ENCODE results near the gene FCAMR. TPM values are rescaled to one million over a fixed set of nuclear protein-coding genes. Genes with fewer than 3 reads are reported as not detected.
A peak's percentile ranks its signal among the peaks of the same experiment; 100 is the strongest.
"Not testable (repeated sequence)": the region's sequence is repeated elsewhere in the genome, so short reads cannot be mapped to it uniquely, and the experiment has no call there.

The FCAMR gene
- total RNA-seq, 1 experiment from 2014 or later, result not detected

- Histone ChIP-seq H3K79me2 (ENCODE audit: low read length) (no peaks in the 10 kb centered on the region), H3K4me2 (ENCODE audit: low read depth, low read length, poor library complexity, severe bottlenecking) (no peak overlapping the region), H2AFZ (ENCODE audit: low read length) (no peak overlapping the region), H3K9me3 (ENCODE audit: low read length) (no peaks in the 10 kb centered on the region), H3K9me2 (replicated peaks; ENCODE audit: insufficient read depth, low read length) (no peaks in the 10 kb centered on the region), H3K4me3 (ENCODE audit: low read length) (no peak overlapping the region), H3K27ac (ENCODE audit: low read length) (no peak overlapping the region), H3K36me3 (ENCODE audit: insufficient read depth, low read length) (no peaks in the 10 kb centered on the region), H4K20me1 (ENCODE audit: insufficient read depth, low read depth, low read length) (no peaks in the 10 kb centered on the region), H3K9ac (ENCODE audit: low read length) (no peak overlapping the region), H3K27me3 (ENCODE audit: low read length) (no peaks in the 10 kb centered on the region), H3K4me1 (ENCODE audit: low read length) (no peaks in the 10 kb centered on the region)
- DNase-seq, result no peak
Measured at GRCh38 chr1:206930210-206930798, 40.0 kb downstream of the FCAMR start.

DNA sequence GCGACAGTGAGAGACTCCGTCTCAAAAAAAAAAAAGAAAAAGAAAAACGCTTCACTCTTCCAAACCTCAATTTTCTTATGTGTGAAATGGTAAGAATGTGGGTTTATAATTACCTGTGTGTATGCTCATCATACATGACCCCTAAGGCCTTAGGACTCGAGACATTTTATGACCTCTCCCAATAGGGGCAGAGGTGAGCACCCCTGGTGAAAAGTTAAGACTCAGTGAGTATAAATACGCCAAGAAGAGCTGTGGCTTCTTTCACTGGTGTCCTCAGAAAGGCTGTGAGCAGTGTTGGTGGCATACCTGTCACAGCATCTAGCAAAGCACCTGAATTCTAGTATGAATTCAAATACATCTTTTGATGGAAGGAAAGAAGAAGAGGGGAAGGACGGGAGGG lies 40.7 kb downstream of the FCAMR start:
- no peak overlapping the region for H3K9ac ChIP-seq (ENCODE audit: low read length)
- no peak for DNase-seq
- no peaks in the 10 kb centered on the region for H3K9me3 ChIP-seq (ENCODE audit: low read length)
- no peak overlapping the region for H3K27ac ChIP-seq (ENCODE audit: low read length)
- no peaks in the 10 kb centered on the region for H3K9me2 ChIP-seq (replicated peaks; ENCODE audit: insufficient read depth, low read length)
- no peak overlapping the region for H3K4me2 ChIP-seq (ENCODE audit: low read depth, low read length, poor library complexity, severe bottlenecking)
- no peak overlapping the region for H2AFZ ChIP-seq (ENCODE audit: low read length)
- no peaks in the 10 kb centered on the region for H3K27me3 ChIP-seq (ENCODE audit: low read length)
- H3K36me3 ChIP-seq (ENCODE audit: insufficient read depth, low read length), result no peaks in the 10 kb centered on the region
- no peak overlapping the region for H3K4me3 ChIP-seq (ENCODE audit: low read length)
- H3K79me2 ChIP-seq (ENCODE audit: low read length), result no peaks in the 10 kb centered on the region
- H4K20me1 ChIP-seq (ENCODE audit: insufficient read depth, low read depth, low read length), result no peaks in the 10 kb centered on the region
- H3K4me1 ChIP-seq (ENCODE audit: low read length), result no peaks in the 10 kb centered on the region

DNA sequence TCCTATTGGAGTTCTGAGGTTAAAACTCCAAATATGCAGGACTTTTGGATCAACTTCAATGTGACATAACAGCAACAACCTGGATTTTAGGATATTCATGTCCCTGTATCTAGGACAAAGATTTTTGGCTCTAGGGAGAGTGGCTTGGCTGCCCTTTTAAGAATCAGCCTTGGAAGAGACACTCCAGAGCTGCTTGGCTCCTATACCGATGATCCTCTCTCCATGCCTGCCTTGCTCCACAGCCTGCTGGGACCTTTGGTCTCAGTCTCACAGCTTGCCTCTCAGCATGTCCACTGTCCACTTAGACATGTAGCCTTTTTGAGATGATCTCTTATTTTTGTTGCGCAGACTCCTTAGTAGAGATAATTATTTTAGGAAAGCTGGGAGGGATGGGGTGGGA lies 44.0 kb downstream of the FCAMR start:
- no peaks in the 10 kb centered on the region for H3K9me2 ChIP-seq (replicated peaks; ENCODE audit: insufficient read depth, low read length)
- H3K4me1 ChIP-seq (ENCODE audit: low read length), result no peaks in the 10 kb centered on the region
- H3K36me3 ChIP-seq (ENCODE audit: insufficient read depth, low read length), result no peaks in the 10 kb centered on the region
- no peak overlapping the region for H3K4me2 ChIP-seq (ENCODE audit: low read depth, low read length, poor library complexity, severe bottlenecking)
- H3K27ac ChIP-seq (ENCODE audit: low read length), result no peak overlapping the region
- H2AFZ ChIP-seq (ENCODE audit: low read length), result no peak overlapping the region
- no peaks in the 10 kb centered on the region for H3K9me3 ChIP-seq (ENCODE audit: low read length)
- H3K9ac ChIP-seq (ENCODE audit: low read length), result no peak overlapping the region
- H3K4me3 ChIP-seq (ENCODE audit: low read length), result no peak overlapping the region
- no peaks in the 10 kb centered on the region for H4K20me1 ChIP-seq (ENCODE audit: insufficient read depth, low read depth, low read length)
- H3K27me3 ChIP-seq (ENCODE audit: low read length), result no peaks in the 10 kb centered on the region
- DNase-seq, result no peak
- no peaks in the 10 kb centered on the region for H3K79me2 ChIP-seq (ENCODE audit: low read length)

DNA sequence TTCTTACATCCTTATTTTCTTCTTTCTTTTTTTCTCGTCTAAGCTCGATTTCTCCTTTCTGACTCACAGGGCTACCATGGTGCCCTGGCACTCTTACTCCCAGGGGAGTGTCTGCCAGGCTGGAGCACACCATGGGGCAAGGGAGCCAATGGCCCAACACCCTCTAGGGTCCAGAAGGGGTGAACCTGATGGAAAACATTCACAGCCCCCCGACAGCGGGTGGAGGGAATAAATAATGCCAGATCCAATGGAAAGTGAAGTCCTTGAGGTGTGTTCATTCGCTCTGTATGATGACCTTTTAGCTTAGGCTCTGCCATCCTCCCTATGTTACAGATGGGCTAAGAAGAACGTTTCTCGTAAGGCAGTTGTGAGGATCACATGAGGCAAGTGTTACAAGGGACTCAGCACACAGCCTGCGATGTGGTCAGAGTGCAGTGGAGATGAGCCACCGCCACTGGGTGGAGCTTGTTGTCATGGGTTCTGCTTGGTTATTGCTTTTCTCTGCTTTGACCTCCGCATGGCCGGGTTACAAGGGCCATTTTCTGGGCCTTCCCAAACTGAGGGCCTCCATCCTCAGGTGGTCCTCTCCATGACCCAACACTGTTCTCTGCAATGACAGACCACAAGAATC lies 45.0 kb downstream of the FCAMR start:
- no peaks in the 10 kb centered on the region for H3K27me3 ChIP-seq (ENCODE audit: low read length)
- H3K4me3 ChIP-seq (ENCODE audit: low read length), result no peak overlapping the region
- H4K20me1 ChIP-seq (ENCODE audit: insufficient read depth, low read depth, low read length), result no peaks in the 10 kb centered on the region
- H3K4me2 ChIP-seq (ENCODE audit: low read depth, low read length, poor library complexity, severe bottlenecking), result no peak overlapping the region
- H2AFZ ChIP-seq (ENCODE audit: low read length), result no peak overlapping the region
- no peaks in the 10 kb centered on the region for H3K79me2 ChIP-seq (ENCODE audit: low read length)
- no peaks in the 10 kb centered on the region for H3K36me3 ChIP-seq (ENCODE audit: insufficient read depth, low read length)
- H3K9me2 ChIP-seq (replicated peaks; ENCODE audit: insufficient read depth, low read length), result no peaks in the 10 kb centered on the region
- no peak overlapping the region for H3K9ac ChIP-seq (ENCODE audit: low read length)
- H3K9me3 ChIP-seq (ENCODE audit: low read length), result no peaks in the 10 kb centered on the region
- no peak overlapping the region for H3K27ac ChIP-seq (ENCODE audit: low read length)
- H3K4me1 ChIP-seq (ENCODE audit: low read length), result no peaks in the 10 kb centered on the region
- peak; percentile 59 for DNase-seq

- H2AFZ ChIP-seq (ENCODE audit: low read length), result no peak overlapping the region
- no peaks in the 10 kb centered on the region for H3K9me3 ChIP-seq (ENCODE audit: low read length)
- no peaks in the 10 kb centered on the region for H3K4me1 ChIP-seq (ENCODE audit: low read length)
- no peaks in the 10 kb centered on the region for H3K9me2 ChIP-seq (replicated peaks; ENCODE audit: insufficient read depth, low read length)
- no peaks in the 10 kb centered on the region for H3K79me2 ChIP-seq (ENCODE audit: low read length)
- H3K27me3 ChIP-seq (ENCODE audit: low read length), result no peaks in the 10 kb centered on the region
- no peaks in the 10 kb centered on the region for H4K20me1 ChIP-seq (ENCODE audit: insufficient read depth, low read depth, low read length)
- H3K27ac ChIP-seq (ENCODE audit: low read length), result no peak overlapping the region
- H3K9ac ChIP-seq (ENCODE audit: low read length), result no peak overlapping the region
- no peaks in the 10 kb centered on the region for H3K36me3 ChIP-seq (ENCODE audit: insufficient read depth, low read length)
- H3K4me2 ChIP-seq (ENCODE audit: low read depth, low read length, poor library complexity, severe bottlenecking), result no peak overlapping the region
- no peak for DNase-seq
- H3K4me3 ChIP-seq (ENCODE audit: low read length), result no peak overlapping the region
Measured at GRCh38 chr1:206924592-206925105, 45.6 kb downstream of the FCAMR start.

DNA sequence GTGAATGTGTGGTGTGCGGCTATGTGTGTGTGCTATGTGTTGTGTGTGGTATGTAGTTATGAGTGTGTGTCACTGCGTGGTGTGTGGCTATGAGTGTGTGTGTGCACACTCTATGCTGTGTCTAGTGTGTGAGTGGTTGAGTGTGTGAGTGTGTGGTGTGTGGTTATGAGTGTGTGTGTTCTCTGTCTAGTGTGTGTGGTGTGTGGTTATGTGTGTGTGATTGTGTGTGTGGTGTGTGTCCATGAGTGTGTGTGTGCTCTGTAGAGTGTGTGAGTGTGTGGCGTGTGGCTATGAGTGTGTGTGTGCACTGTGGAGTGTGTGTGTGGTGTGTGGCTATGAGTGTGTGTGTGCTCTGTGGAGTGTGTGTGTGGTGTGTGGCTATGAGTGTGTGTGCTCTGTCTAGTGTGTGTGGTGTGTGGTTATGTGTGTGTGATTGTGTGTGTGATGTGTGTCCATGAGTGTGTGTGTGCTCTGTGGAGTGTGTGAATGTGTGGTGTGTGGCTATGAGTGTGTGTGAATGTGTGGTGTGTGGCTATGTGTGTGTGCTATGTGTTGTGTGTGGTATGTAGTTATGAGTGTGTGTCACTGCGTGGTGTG lies 46.2 kb downstream of the FCAMR start:
- H3K79me2 ChIP-seq (ENCODE audit: low read length), result not testable (repeated sequence)

GRCh38 chr1:206923009-206923960 lies 47.0 kb downstream of the FCAMR start:
- Histone ChIP-seq H3K4me1 (ENCODE audit: low read length) (no peaks in the 10 kb centered on the region), H3K79me2 (ENCODE audit: low read length) (no peaks in the 10 kb centered on the region), H3K4me3 (ENCODE audit: low read length) (no peak overlapping the region), H3K4me2 (ENCODE audit: low read depth, low read length, poor library complexity, severe bottlenecking) (no peak overlapping the region), H3K36me3 (ENCODE audit: insufficient read depth, low read length) (no peaks in the 10 kb centered on the region), H3K9me2 (replicated peaks; ENCODE audit: insufficient read depth, low read length) (no peaks in the 10 kb centered on the region), H3K9ac (ENCODE audit: low read length) (no peak overlapping the region), H2AFZ (ENCODE audit: low read length) (no peak overlapping the region), H3K27ac (ENCODE audit: low read length) (no peak overlapping the region), H3K27me3 (ENCODE audit: low read length) (no peaks in the 10 kb centered on the region), H3K9me3 (ENCODE audit: low read length) (no peaks in the 10 kb centered on the region), H4K20me1 (ENCODE audit: insufficient read depth, low read depth, low read length) (no peaks in the 10 kb centered on the region)
- no peak for DNase-seq

More for the DNA sequence above, 46.2 kb downstream of the FCAMR start:
- H3K36me3 ChIP-seq (ENCODE audit: insufficient read depth, low read length); H3K4me2 ChIP-seq (ENCODE audit: low read depth, low read length, poor library complexity, severe bottlenecking); H3K27ac ChIP-seq (ENCODE audit: low read length); H2AFZ ChIP-seq (ENCODE audit: low read length); H3K9me3 ChIP-seq (ENCODE audit: low read length); DNase-seq; H3K9ac ChIP-seq (ENCODE audit: low read length); H4K20me1 ChIP-seq (ENCODE audit: insufficient read depth, low read depth, low read length); H3K4me1 ChIP-seq (ENCODE audit: low read length); H3K27me3 ChIP-seq (ENCODE audit: low read length); H3K4me3 ChIP-seq (ENCODE audit: low read length); H3K9me2 ChIP-seq (replicated peaks; ENCODE audit: insufficient read depth, low read length): not testable (repeated sequence)

GRCh38 chr1:206922524-206922923 lies 47.7 kb downstream of the FCAMR start:
- no peaks in the 10 kb centered on the region for H3K79me2 ChIP-seq (ENCODE audit: low read length)
- H4K20me1 ChIP-seq (ENCODE audit: insufficient read depth, low read depth, low read length), result no peaks in the 10 kb centered on the region

More at GRCh38 chr1:206922524-206922923, 47.7 kb downstream of the FCAMR start:
- no peaks in the 10 kb centered on the region for H3K4me1 ChIP-seq (ENCODE audit: low read length)
- no peaks in the 10 kb centered on the region for H3K36me3 ChIP-seq (ENCODE audit: insufficient read depth, low read length)
- no peak overlapping the region for H3K4me3 ChIP-seq (ENCODE audit: low read length)
- no peaks in the 10 kb centered on the region for H3K9me3 ChIP-seq (ENCODE audit: low read length)
- H3K27me3 ChIP-seq (ENCODE audit: low read length), result no peaks in the 10 kb centered on the region
- no peaks in the 10 kb centered on the region for H3K9me2 ChIP-seq (replicated peaks; ENCODE audit: insufficient read depth, low read length)
- H3K9ac ChIP-seq (ENCODE audit: low read length), result no peak overlapping the region
- no peak for DNase-seq
- no peak overlapping the region for H3K4me2 ChIP-seq (ENCODE audit: low read depth, low read length, poor library complexity, severe bottlenecking)
- no peak overlapping the region for H3K27ac ChIP-seq (ENCODE audit: low read length)
- H2AFZ ChIP-seq (ENCODE audit: low read length), result no peak overlapping the region

Measured in Karpas-422 (cell line).